AG04449 (cell line): ENCODE measurements around the gene ZNF595.
"Not testable (repeated sequence)": the region's sequence is repeated elsewhere in the genome, so short reads cannot be mapped to it uniquely, and the experiment has no call there.

Experiments used
- CTCF ChIA-PET: fragments of 350-600 bp; formaldehyde crosslinking; extraction: SDS; loops from one replicate; lab custom pipeline; 2021; ENCODE audit warnings: antibody characterized with exemption; lab: Yijun Ruan, JAX
- POLR2A ChIA-PET: fragments of 400-600, 350-600 bp; formaldehyde crosslinking; extraction: SDS; loops from one replicate; lab custom pipeline; 2020; ENCODE audit warnings: antibody characterized with exemption, inconsistent platforms; lab: Yijun Ruan, JAX
- DNase-seq: peaks from one replicate; pipeline ENCODE4 v3.0.0-alpha.2; 2010; ENCODE audit warnings: low read depth, low spot score
- H3K4me3 ChIP-seq: 2 replicates; pipeline ENCODE4 v1.5.1; 2011; ENCODE audit warnings: low read depth, mild to moderate bottlenecking, control low read depth, low read length

The ZNF595 gene

GRCh38 chr4:52804-53479 lies at the start of gene ZNF595:
Gene ZNF595, plus strand, starts transcription at chr4:53321. Its CDS starts 168 bp downstream, at chr4:53489.
- H3K4me3 ChIP-seq: peak within 1 kb of the TSS; percentile 49
- DNase-seq, CTCF ChIA-PET: not testable (repeated sequence)
- POLR2A ChIA-PET: interaction anchor here (1.0 kb wide), 1 partner anchor 72 kb away, joined by 3 read pairs; the partner anchor contains the start of gene ZNF718

- DNase-seq, POLR2A ChIA-PET, H3K4me3 ChIP-seq, CTCF ChIA-PET: not testable (repeated sequence)
These were observed 42.9 kb upstream of the ZNF595 start for GRCh38 chr4:9937-10870.

- H3K4me3 ChIP-seq, POLR2A ChIA-PET, CTCF ChIA-PET, DNase-seq: not testable (repeated sequence)
These were observed 41.9 kb upstream of the ZNF595 start for GRCh38 chr4:11095-11815.

- H3K4me3 ChIP-seq, POLR2A ChIA-PET, DNase-seq, CTCF ChIA-PET: not testable (repeated sequence)
These were observed 41.2 kb upstream of the ZNF595 start for GRCh38 chr4:11816-12417.

- CTCF ChIA-PET: not testable (repeated sequence)
These were observed 35.0 kb upstream of the ZNF595 start for GRCh38 chr4:18128-18527.

GRCh38 chr4:18589-18988 lies 34.5 kb upstream of the ZNF595 start:
- DNase-seq, POLR2A ChIA-PET, CTCF ChIA-PET: not testable (repeated sequence)

More at GRCh38 chr4:18128-18527, 35.0 kb upstream of the ZNF595 start:
- POLR2A ChIA-PET, DNase-seq, H3K4me3 ChIP-seq: not testable (repeated sequence)

GRCh38 chr4:22882-23281 lies 30.2 kb upstream of the ZNF595 start:
- CTCF ChIA-PET, H3K4me3 ChIP-seq, POLR2A ChIA-PET, DNase-seq: not testable (repeated sequence)

More at GRCh38 chr4:18589-18988, 34.5 kb upstream of the ZNF595 start:
- not testable (repeated sequence) for H3K4me3 ChIP-seq

GRCh38 chr4:24359-24758 lies 28.8 kb upstream of the ZNF595 start:
- H3K4me3 ChIP-seq, DNase-seq, POLR2A ChIA-PET, CTCF ChIA-PET: not testable (repeated sequence)

GRCh38 chr4:27501-27900 lies 25.6 kb upstream of the ZNF595 start:
- DNase-seq, H3K4me3 ChIP-seq, POLR2A ChIA-PET, CTCF ChIA-PET: not testable (repeated sequence)

- POLR2A ChIA-PET, H3K4me3 ChIP-seq, DNase-seq: not testable (repeated sequence)
- CTCF ChIA-PET: interaction anchor here (1.0 kb wide), 1 partner anchor 17 kb away, joined by 3 read pairs; no protein-coding TSS in a partner anchor
These were observed 24.2 kb upstream of the ZNF595 start for GRCh38 chr4:28767-29542.

GRCh38 chr4:33314-33713 lies 19.8 kb upstream of the ZNF595 start:
- H3K4me3 ChIP-seq, DNase-seq, POLR2A ChIA-PET, CTCF ChIA-PET: not testable (repeated sequence)

- DNase-seq, POLR2A ChIA-PET, CTCF ChIA-PET, H3K4me3 ChIP-seq: not testable (repeated sequence)
These were observed 16.3 kb upstream of the ZNF595 start for GRCh38 chr4:36559-37415.

GRCh38 chr4:38202-38601 lies 14.9 kb upstream of the ZNF595 start:
- POLR2A ChIA-PET, CTCF ChIA-PET, DNase-seq, H3K4me3 ChIP-seq: not testable (repeated sequence)

- CTCF ChIA-PET, DNase-seq, H3K4me3 ChIP-seq, POLR2A ChIA-PET: not testable (repeated sequence)
These were observed 9.7 kb upstream of the ZNF595 start for GRCh38 chr4:43375-43774.
